MM.1S (cell line): ENCODE results near the gene PIK3C2A.

Experiments used
- DNase-seq: peaks from one replicate; pipeline ENCODE4 v3.0.0-alpha.2; 2015
- H2AFZ ChIP-seq: fragments of 300-600 bp; sonication (generic); 2 replicates; pipeline ENCODE4 v1.6.0; 2016; ENCODE audit warnings: antibody characterized with exemption, low read length
- H3F3A ChIP-seq: fragments of 300-600 bp; sonication (generic); 2 replicates; pipeline ENCODE4 v1.6.1; 2016; ENCODE audit warnings: mild to moderate bottlenecking, antibody characterized with exemption, low read length, moderate library complexity, mixed read lengths; ENCODE audit not compliant: insufficient read depth
- H3K27ac ChIP-seq: fragments of 300-600 bp; sonication (generic); 2 replicates; pipeline ENCODE4 v1.5.1; 2016; ENCODE audit warnings: mild to moderate bottlenecking, low read length
- H3K27me3 ChIP-seq: fragments of 300-600 bp; sonication (generic); replicated peaks from 2 replicates; pipeline ENCODE4 v1.6.0; 2016; ENCODE audit warnings: low read length; ENCODE audit not compliant: insufficient read depth
- H3K36me3 ChIP-seq: fragments of 300-600 bp; sonication (generic); replicated peaks from 2 replicates; pipeline ENCODE4 v1.6.1; 2016; ENCODE audit warnings: mild to moderate bottlenecking, low read length, mixed read lengths; ENCODE audit not compliant: insufficient read depth
- H3K4me1 ChIP-seq: fragments of 300-600 bp; sonication (generic); 2 replicates; pipeline ENCODE4 v1.6.1; 2016; ENCODE audit warnings: low read length, mixed read lengths
- H3K4me2 ChIP-seq: fragments of 300-600 bp; sonication (generic); 2 replicates; pipeline ENCODE4 v1.6.0; 2016; ENCODE audit warnings: low read depth, low read length
- H3K4me3 ChIP-seq: fragments of 300-600 bp; sonication (generic); 2 replicates; pipeline ENCODE4 v1.5.1; 2016; ENCODE audit warnings: low read length, mixed read lengths
- H3K79me2 ChIP-seq: fragments of 300-600 bp; sonication (generic); 2 replicates; pipeline ENCODE4 v1.6.1; 2016; ENCODE audit warnings: mixed run types, low read length, mixed read lengths
- H3K9ac ChIP-seq: fragments of 300-600 bp; sonication (generic); 2 replicates; pipeline ENCODE4 v1.6.1; 2016; ENCODE audit warnings: low read length, mixed read lengths
- H3K9me2 ChIP-seq: fragments of 300-600 bp; sonication (generic); replicated peaks from 2 replicates; pipeline ENCODE4 v1.6.1; 2016; ENCODE audit warnings: mild to moderate bottlenecking, low read length, mixed read lengths; ENCODE audit not compliant: insufficient read depth
- H3K9me3 ChIP-seq: fragments of 300-600 bp; sonication (generic); replicated peaks from 2 replicates; pipeline ENCODE4 v1.6.1; 2016; ENCODE audit warnings: mild to moderate bottlenecking, low read length, mixed read lengths; ENCODE audit not compliant: insufficient read depth
- H4K20me1 ChIP-seq: fragments of 300-600 bp; sonication (generic); 2 replicates; pipeline ENCODE4 v1.6.1; 2016; ENCODE audit warnings: mild to moderate bottlenecking, low read length, moderate library complexity, mixed read lengths; ENCODE audit not compliant: insufficient read depth
- EZH2 ChIP-seq: fragments of 300-600 bp; sonication (generic); optimal IDR thresholded peaks from 2 replicates; pipeline ENCODE3; 2017; ENCODE audit warnings: low read depth, mild to moderate bottlenecking, antibody characterized with exemption, low read length, mixed read lengths
- EZH2phosphoT487 ChIP-seq: fragments of 300-600 bp; sonication (generic); IDR thresholded peaks from 2 replicates; pipeline ENCODE4 v1.6.1; 2018; ENCODE audit warnings: antibody characterized with exemption, low read length
- TF ChIP-seq, protein P1 (sequence below): fragments of 300-600 bp; sonication (generic); IDR thresholded peaks from 2 replicates; pipeline ENCODE4 v1.5.1; 2016; ENCODE audit warnings: antibody characterized with exemption, low read length, mixed read lengths

The PIK3C2A gene

DNA sequence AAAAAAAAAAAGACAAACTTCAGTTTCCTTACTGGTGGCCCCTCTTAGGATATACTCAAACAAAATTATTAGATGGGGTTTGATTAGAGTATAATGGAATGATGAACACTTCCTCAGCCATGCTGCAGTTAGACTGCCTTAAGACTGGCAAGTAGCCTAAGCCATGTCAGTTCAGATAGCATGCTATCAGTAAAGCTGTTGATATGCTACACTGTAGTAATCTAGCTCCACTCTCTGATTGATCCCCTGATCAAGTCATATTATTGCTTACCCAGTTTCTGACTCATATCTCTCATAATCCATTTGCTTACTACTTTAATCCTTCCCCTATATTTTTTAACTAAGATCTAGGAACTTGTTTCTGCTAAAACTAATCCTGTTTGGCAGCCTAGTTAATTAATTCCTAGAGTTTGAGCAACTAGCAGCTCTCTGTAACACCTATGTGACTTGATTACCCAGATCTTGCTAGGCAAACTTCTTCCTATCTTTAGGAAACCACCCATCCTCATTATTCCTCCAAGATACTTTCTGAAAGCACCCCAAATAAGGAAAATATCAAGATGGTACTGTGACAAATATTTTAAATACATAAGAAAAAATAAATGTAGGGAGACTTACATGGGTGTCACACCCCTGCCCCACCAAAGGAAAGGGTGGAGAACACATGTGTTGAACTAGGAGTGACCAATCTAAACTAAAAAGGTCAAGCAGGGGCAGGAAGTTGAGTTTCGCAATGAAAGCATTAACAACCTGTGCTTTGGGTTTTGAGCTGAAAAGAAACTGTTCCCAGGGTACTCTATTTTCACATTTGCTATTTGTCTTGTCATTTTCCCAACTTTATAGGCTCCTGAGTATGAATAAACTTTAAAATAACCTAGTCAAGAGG, 43.2 kb downstream of the PIK3C2A start:
- no peaks in the 10 kb centered on the region for H3K27me3 ChIP-seq
- TF ChIP-seq EZH2phosphoT487 (no peak), EZH2 (no peak)
- TF ChIP-seq, protein P1, sequence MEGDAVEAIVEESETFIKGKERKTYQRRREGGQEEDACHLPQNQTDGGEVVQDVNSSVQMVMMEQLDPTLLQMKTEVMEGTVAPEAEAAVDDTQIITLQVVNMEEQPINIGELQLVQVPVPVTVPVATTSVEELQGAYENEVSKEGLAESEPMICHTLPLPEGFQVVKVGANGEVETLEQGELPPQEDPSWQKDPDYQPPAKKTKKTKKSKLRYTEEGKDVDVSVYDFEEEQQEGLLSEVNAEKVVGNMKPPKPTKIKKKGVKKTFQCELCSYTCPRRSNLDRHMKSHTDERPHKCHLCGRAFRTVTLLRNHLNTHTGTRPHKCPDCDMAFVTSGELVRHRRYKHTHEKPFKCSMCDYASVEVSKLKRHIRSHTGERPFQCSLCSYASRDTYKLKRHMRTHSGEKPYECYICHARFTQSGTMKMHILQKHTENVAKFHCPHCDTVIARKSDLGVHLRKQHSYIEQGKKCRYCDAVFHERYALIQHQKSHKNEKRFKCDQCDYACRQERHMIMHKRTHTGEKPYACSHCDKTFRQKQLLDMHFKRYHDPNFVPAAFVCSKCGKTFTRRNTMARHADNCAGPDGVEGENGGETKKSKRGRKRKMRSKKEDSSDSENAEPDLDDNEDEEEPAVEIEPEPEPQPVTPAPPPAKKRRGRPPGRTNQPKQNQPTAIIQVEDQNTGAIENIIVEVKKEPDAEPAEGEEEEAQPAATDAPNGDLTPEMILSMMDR, result no peak
- H3K4me1 ChIP-seq, result peaks cover 56% of the 10 kb centered on the region
- no peak overlapping the region for H3K9ac ChIP-seq
- no peaks in the 10 kb centered on the region for H4K20me1 ChIP-seq
- no peaks in the 10 kb centered on the region for H3K9me3 ChIP-seq
- H3K36me3 ChIP-seq, result no peaks in the 10 kb centered on the region
- DNase-seq, result peak; percentile 21
- no peaks in the 10 kb centered on the region for H3K9me2 ChIP-seq
- no peak overlapping the region for H2AFZ ChIP-seq
- peak overlapping the region; percentile 24; the same call in 1 of the 2 replicates for H3K4me2 ChIP-seq
- peaks cover 85% of the 10 kb centered on the region for H3K79me2 ChIP-seq
- H3K27ac ChIP-seq, result peak overlapping the region; percentile 40; the same call in 1 of the 2 replicates
- H3K4me3 ChIP-seq, result no peak overlapping the region
- H3F3A ChIP-seq, result peaks cover 23% of the 10 kb centered on the region

GRCh38 chr11:17163736-17164135, 44.0 kb downstream of the PIK3C2A start:
- H4K20me1 ChIP-seq, result no peaks in the 10 kb centered on the region
- H3K36me3 ChIP-seq, result no peaks in the 10 kb centered on the region
- peaks cover 14% of the 10 kb centered on the region for H3F3A ChIP-seq
- H3K4me2 ChIP-seq, result no peak overlapping the region
- H3K27me3 ChIP-seq, result no peaks in the 10 kb centered on the region
- peaks cover 93% of the 10 kb centered on the region for H3K79me2 ChIP-seq
- H3K9me3 ChIP-seq, result no peaks in the 10 kb centered on the region
- no peak for DNase-seq
- H3K9ac ChIP-seq, result no peak overlapping the region
- H3K27ac ChIP-seq, result no peak overlapping the region
- peaks cover 49% of the 10 kb centered on the region for H3K4me1 ChIP-seq
- TF ChIP-seq, protein P1, result no peak
- no peak for TF ChIP-seq EZH2
- TF ChIP-seq EZH2phosphoT487, result no peak
- no peak overlapping the region for H2AFZ ChIP-seq
- H3K4me3 ChIP-seq, result no peak overlapping the region
- H3K9me2 ChIP-seq, result no peaks in the 10 kb centered on the region

- Histone ChIP-seq H3K9me2 (no peaks in the 10 kb centered on the region), H3F3A (peaks cover 12% of the 10 kb centered on the region; the same call in 1 of the 2 replicates), H3K9ac (no peak overlapping the region), H2AFZ (no peak overlapping the region), H3K79me2 (peaks cover 93% of the 10 kb centered on the region), H3K9me3 (no peaks in the 10 kb centered on the region), H3K4me3 (no peak overlapping the region), H3K36me3 (no peaks in the 10 kb centered on the region), H3K27me3 (no peaks in the 10 kb centered on the region), H3K4me2 (no peak overlapping the region), H3K4me1 (peaks cover 44% of the 10 kb centered on the region), H4K20me1 (no peaks in the 10 kb centered on the region), H3K27ac (no peak overlapping the region)
- DNase-seq, result no peak
- TF ChIP-seq EZH2phosphoT487, result no peak
- TF ChIP-seq, protein P1, result no peak
- TF ChIP-seq EZH2, result no peak
Measured at GRCh38 chr11:17163291-17163690, 44.5 kb downstream of the PIK3C2A start.
